ENCODE results near the gene NELFCD.

- TF ChIP-seq CTCF (IDR thresholded peaks at IDR 0.05; ENCODE audit: borderline replicate concordance, extremely low read depth, low read length, poor library complexity, severe bottlenecking) (no peak), EZH2 (IDR thresholded peaks at IDR 0.05; ENCODE audit: borderline replicate concordance, low read depth, low read length, severe bottlenecking) (no peak)
These were observed 19.3 kb downstream of the NELFCD start for GRCh38 chr20:59000326-59000725.
